ENCODE measurements around the gene SMARCC2. TPM values are rescaled to one million over a fixed set of nuclear protein-coding genes. Genes with fewer than 3 reads are reported as not detected.
A peak's percentile ranks its signal among the peaks of the same experiment; 100 is the strongest.

The SMARCC2 gene
- total RNA-seq, 3 donors from 2014 or later (not counting 1 experiment from before 2014, with no cell fraction given): 205 to 232 (median 210) TPM

DNA sequence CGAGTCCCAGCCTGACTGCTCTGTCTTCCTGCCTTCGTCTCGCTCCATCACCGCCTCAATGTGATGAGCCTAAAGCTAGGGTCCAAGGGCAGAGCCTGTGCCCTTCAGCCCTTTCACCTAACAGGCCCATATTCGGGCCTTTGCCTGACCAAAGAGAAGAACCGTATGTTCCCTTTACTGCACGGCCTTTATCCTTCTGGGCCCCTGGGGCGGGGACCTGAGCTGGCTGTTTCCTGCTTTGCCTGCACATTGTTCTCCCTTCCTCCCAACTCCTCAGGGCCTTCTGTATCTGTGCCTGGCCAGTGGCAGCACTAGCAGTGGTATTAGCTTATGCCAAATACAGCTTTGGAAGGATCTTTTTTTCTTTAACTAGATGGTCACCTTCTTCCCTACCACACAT, 45.4 kb downstream of the SMARCC2 start:
- Mint-ChIP-seq H3K27me3 (ENCODE audit: low read depth in 2 of 2) (no peaks in the 10 kb centered on the region), H3K4me3 (no peak overlapping the region), H3K9me3 (no peaks in the 10 kb centered on the region), H3K4me1 (peaks cover under 1 to 9% of the 10 kb centered on the region in 2 donors), H3K27ac (peak overlapping the region; percentile 58 to 75), H3K36me3 (peaks cover 35% of the 10 kb centered on the region)
- Histone ChIP-seq H3K9me3 (ENCODE audit: control insufficient read depth, insufficient read depth, low read length) (no peaks in the 10 kb centered on the region), H3K4me3 (ENCODE audit: low read length) (no peak overlapping the region), H3K36me3 (ENCODE audit: control insufficient read depth, insufficient read depth, low read length) (peaks cover 57% of the 10 kb centered on the region), H3K27me3 (ENCODE audit: control insufficient read depth, insufficient read depth, low read length) (no peaks in the 10 kb centered on the region), H3K4me1 (ENCODE audit: control insufficient read depth, insufficient read depth, low read length) (peaks cover 11% of the 10 kb centered on the region), H3K27ac (ENCODE audit: low read length) (no peak overlapping the region)
- ATAC-seq (no peak), DNase-seq (no peak)
- WGBS (ENCODE audit: insufficient coverage): 88% methylated on average over 8 of the region's 8 CpGs
- TF ChIP-seq, protein P1, sequence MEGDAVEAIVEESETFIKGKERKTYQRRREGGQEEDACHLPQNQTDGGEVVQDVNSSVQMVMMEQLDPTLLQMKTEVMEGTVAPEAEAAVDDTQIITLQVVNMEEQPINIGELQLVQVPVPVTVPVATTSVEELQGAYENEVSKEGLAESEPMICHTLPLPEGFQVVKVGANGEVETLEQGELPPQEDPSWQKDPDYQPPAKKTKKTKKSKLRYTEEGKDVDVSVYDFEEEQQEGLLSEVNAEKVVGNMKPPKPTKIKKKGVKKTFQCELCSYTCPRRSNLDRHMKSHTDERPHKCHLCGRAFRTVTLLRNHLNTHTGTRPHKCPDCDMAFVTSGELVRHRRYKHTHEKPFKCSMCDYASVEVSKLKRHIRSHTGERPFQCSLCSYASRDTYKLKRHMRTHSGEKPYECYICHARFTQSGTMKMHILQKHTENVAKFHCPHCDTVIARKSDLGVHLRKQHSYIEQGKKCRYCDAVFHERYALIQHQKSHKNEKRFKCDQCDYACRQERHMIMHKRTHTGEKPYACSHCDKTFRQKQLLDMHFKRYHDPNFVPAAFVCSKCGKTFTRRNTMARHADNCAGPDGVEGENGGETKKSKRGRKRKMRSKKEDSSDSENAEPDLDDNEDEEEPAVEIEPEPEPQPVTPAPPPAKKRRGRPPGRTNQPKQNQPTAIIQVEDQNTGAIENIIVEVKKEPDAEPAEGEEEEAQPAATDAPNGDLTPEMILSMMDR (IDR thresholded peaks at IDR 0.05): no peak
- intact Hi-C loops (cut with micrococcal nuclease): no loop called here

DNA sequence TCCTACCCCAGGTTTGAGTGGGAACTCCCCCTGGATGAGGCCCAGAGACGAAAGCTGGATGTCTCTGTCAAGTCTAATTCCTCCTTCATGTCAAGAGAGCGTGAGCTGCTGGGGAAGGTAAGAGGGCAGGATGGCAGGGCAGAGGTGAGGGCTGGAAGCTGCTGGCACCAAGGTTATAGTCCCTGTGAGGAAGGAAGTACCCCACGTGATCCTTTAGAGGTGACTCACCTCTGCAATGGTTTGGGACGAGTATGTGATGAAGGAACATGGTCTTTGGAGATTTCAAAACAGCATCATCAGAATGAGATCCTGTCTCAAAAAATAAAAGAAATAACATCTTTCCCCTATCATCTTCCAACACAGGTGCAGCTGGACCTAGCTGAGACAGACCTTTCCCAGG, 46.1 kb downstream of the SMARCC2 start:
- Mint-ChIP-seq H3K27me3 (ENCODE audit: low read depth in 2 of 2) (no peaks in the 10 kb centered on the region), H3K4me3 (no peak overlapping the region), H3K9me3 (no peaks in the 10 kb centered on the region), H3K36me3 (peaks cover 41% of the 10 kb centered on the region), H3K4me1 (peaks cover 7 to 15% of the 10 kb centered on the region in 2 donors), H3K27ac (peak overlapping the region; percentile 48 to 75)
- H3K4me1 ChIP-seq (ENCODE audit: control insufficient read depth, insufficient read depth, low read length): peaks cover 16% of the 10 kb centered on the region
- no peaks in the 10 kb centered on the region for H3K9me3 ChIP-seq (ENCODE audit: control insufficient read depth, insufficient read depth, low read length)
- WGBS (ENCODE audit: insufficient coverage): 54% methylated on average over 4 of the region's 4 CpGs
- peaks cover 64% of the 10 kb centered on the region for H3K36me3 ChIP-seq (ENCODE audit: control insufficient read depth, insufficient read depth, low read length)
- intact Hi-C loops (cut with micrococcal nuclease): no loop called here
- TF ChIP-seq, protein P1 (IDR thresholded peaks at IDR 0.05): no peak
- H3K27ac ChIP-seq (ENCODE audit: low read length): no peak overlapping the region
- no peak overlapping the region for H3K4me3 ChIP-seq (ENCODE audit: low read length)
- ATAC-seq (no peak), DNase-seq (peak in 1 of 2 donors; percentile 27)
- H3K27me3 ChIP-seq (ENCODE audit: control insufficient read depth, insufficient read depth, low read length): no peaks in the 10 kb centered on the region

DNA sequence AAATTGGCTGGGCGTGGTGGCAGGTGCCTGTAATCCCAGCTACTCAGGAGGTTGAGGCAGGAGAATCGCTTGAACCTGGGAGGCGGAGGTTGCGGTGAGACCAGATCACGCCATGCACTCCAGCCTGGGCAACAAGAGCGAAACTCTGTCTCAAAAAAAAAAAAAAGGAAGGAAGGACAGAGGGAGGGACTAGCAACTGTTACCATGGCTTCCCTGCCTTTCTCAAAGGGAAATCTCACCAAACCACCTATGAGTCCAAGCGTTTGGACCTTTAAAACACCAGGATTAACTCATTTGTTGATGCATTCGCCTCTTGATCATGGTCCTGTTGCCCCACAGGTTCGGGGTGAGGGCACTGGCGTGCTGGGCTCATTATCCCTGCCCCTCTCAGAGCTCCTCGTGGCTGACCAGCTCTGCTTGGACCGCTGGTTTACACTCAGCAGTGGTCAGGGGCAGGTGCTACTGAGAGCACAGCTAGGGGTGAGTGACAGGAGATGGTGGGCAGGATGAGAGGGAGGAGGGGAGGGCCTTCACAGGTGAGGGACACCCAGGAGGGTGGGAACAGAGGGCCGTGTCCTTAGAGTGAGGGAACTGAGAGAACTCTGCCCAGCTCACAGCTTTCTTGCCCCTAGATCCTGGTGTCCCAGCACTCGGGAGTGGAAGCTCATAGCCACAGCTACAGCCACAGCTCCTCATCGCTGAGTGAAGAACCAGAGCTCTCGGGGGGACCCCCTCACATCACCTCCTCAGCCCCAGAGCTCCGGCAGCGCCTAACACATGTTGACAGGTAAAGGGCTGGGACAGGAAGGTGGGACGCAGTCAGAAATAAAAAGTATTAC, 47.1 kb downstream of the SMARCC2 start:
- no peaks in the 10 kb centered on the region for H3K9me3 Mint-ChIP-seq
- peaks cover 7 to 16% of the 10 kb centered on the region in 2 donors for H3K4me1 Mint-ChIP-seq
- peaks cover 19% of the 10 kb centered on the region for H3K4me1 ChIP-seq (ENCODE audit: control insufficient read depth, insufficient read depth, low read length)
- H3K27ac Mint-ChIP-seq: peak overlapping the region; percentile 69 to 75
- WGBS (ENCODE audit: insufficient coverage): 88% methylated on average over 19 of the region's 19 CpGs
- no peak overlapping the region for H3K27ac ChIP-seq (ENCODE audit: low read length)
- intact Hi-C loops (cut with micrococcal nuclease): no loop called here
- DNase-seq: no peak
- peaks cover 74% of the 10 kb centered on the region for H3K36me3 ChIP-seq (ENCODE audit: control insufficient read depth, insufficient read depth, low read length)
- H3K4me3 Mint-ChIP-seq: no peak overlapping the region
- no peaks in the 10 kb centered on the region for H3K27me3 ChIP-seq (ENCODE audit: control insufficient read depth, insufficient read depth, low read length)
- no peak for ATAC-seq
- H3K9me3 ChIP-seq (ENCODE audit: control insufficient read depth, insufficient read depth, low read length): no peaks in the 10 kb centered on the region
- H3K27me3 Mint-ChIP-seq (ENCODE audit: low read depth in 2 of 2): no peaks in the 10 kb centered on the region
- H3K36me3 Mint-ChIP-seq: peaks cover 42% of the 10 kb centered on the region
- no peak overlapping the region for H3K4me3 ChIP-seq (ENCODE audit: low read length)
- TF ChIP-seq, protein P1 (IDR thresholded peaks at IDR 0.05): no peak
